Occipital lobe (tissue), 2 donors: ENCODE measurements around the gene SEZ6L. TPM values are rescaled to one million over a fixed set of nuclear protein-coding genes. Genes with fewer than 3 reads are reported as not detected.
A peak's percentile ranks its signal among the peaks of the same experiment; 100 is the strongest.

ENCODE experiments used
- DNase-seq: peaks from one replicate; lab custom pipeline; 2025; lab: John Stamatoyannopoulos, UW
- total RNA-seq: library from RNA; depleted of rRNA; stranded (reverse); fragments of >200 nt; gene quantifications from one replicate; pipeline ENCODE4 v1.2.3, GENCODE V29; 2014

SEZ6L gene
- total RNA-seq, result 91.7 TPM

GRCh38 chr22:26169315-26170111 is at the start of gene SEZ6L:
Gene SEZ6L, plus strand, starts transcription at chr22:26169462. Its CDS starts 208 bp downstream, at chr22:26169670.
- no peak for DNase-seq

- no peak for DNase-seq
Observed at GRCh38 chr22:26122920-26123468, 46.3 kb upstream of the SEZ6L start.

GRCh38 chr22:26124991-26125725 is 44.1 kb upstream of the SEZ6L start:
- DNase-seq, result no peak

- no peak for DNase-seq
Observed at GRCh38 chr22:26127126-26127525, 42.1 kb upstream of the SEZ6L start.

GRCh38 chr22:26127556-26127955 is 41.7 kb upstream of the SEZ6L start:
- DNase-seq, result no peak

GRCh38 chr22:26131589-26132154 is 37.6 kb upstream of the SEZ6L start:
- no peak for DNase-seq

DNA sequence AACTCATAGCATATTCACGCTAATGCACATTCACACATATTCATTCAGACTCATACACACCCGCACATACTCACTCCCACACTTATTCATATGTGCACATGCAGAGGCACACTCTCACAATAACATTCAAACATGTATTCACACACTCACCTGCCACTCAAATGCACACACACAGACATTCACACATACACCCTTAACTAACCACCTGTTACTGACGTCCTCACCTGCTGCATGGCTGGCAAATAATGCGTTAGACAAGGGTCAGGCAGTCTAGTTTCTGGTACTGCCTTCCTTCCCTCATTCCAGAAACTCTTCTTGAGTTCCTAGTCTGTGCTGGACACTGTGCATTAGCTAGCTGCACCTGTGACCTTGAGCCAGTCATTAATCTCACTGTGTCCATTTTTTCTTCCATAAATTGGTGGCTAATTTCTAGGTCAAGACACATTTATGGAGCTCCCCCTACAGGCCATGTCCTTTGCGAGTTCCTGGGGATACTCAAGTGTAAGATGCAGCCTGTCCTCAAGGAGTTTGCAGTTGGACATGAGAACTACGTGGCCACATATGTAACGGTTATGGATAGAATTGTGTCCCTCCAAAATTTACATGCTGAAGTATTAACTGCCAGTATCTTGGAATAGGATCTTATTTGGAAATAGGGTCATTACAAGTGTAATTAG is 34.5 kb upstream of the SEZ6L start:
- no peak for DNase-seq

- no peak for DNase-seq
Observed at GRCh38 chr22:26135806-26136205, 33.5 kb upstream of the SEZ6L start.

- peak; percentile 41 for DNase-seq
Observed at GRCh38 chr22:26139310-26139709, 30.0 kb upstream of the SEZ6L start.

GRCh38 chr22:26141831-26142230 is 27.4 kb upstream of the SEZ6L start:
- no peak for DNase-seq

- DNase-seq, result no peak
Observed at GRCh38 chr22:26143806-26144325, 25.4 kb upstream of the SEZ6L start.

DNA sequence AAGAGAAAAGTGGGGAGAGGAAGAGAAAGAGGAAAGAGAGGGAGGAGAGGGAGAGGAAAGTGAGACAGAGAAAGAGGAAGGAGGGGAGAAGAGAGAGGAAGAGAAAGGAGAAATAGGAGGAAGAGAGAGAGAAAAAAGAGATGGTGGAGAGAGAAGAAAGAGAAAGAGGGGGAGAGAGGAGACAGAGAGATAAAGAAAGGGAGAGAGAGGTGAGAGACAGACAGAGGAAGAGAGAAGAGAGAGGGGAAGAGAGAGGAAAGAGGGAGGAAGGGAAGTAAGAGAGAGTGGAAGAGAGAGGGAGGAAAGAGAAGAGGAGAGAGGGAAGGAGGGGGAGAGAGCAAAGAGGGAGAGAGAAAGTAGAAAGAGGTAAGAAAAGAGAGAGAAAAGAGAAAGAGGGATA is 9.4 kb upstream of the SEZ6L start:
- DNase-seq, result no peak

DNA sequence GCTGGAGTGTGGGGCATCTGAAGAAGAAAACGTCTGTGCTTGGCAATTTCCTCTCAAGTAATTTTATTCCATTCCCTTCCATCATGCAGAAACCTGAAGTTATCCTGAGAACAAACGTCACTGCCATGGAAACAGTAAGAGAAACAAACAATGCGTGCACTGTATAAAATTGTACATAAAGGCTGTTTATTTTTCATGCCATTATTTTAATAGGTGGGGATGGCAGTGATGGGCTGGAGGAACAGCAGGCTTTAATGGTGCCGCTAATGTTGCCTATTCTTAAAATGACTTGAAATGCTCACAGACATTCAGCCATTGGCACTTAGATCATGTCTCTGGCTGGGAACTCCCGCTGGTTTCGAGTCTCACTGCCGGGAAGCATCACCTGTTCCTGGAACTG is 7.5 kb upstream of the SEZ6L start:
- no peak for DNase-seq

- DNase-seq, result no peak
Observed at GRCh38 chr22:26162926-26163325, 6.3 kb upstream of the SEZ6L start.

GRCh38 chr22:26164174-26164573 is 5.1 kb upstream of the SEZ6L start:
- no peak for DNase-seq

- no peak for DNase-seq
Observed at GRCh38 chr22:26168330-26168851, 871 bp upstream of the SEZ6L start.

- DNase-seq, result peak; percentile 40
Observed at GRCh38 chr22:26168939-26169314, 335 bp upstream of the SEZ6L start.

- no peak for DNase-seq
Observed at GRCh38 chr22:26170112-26170492, 840 bp downstream of the SEZ6L start.

DNA sequence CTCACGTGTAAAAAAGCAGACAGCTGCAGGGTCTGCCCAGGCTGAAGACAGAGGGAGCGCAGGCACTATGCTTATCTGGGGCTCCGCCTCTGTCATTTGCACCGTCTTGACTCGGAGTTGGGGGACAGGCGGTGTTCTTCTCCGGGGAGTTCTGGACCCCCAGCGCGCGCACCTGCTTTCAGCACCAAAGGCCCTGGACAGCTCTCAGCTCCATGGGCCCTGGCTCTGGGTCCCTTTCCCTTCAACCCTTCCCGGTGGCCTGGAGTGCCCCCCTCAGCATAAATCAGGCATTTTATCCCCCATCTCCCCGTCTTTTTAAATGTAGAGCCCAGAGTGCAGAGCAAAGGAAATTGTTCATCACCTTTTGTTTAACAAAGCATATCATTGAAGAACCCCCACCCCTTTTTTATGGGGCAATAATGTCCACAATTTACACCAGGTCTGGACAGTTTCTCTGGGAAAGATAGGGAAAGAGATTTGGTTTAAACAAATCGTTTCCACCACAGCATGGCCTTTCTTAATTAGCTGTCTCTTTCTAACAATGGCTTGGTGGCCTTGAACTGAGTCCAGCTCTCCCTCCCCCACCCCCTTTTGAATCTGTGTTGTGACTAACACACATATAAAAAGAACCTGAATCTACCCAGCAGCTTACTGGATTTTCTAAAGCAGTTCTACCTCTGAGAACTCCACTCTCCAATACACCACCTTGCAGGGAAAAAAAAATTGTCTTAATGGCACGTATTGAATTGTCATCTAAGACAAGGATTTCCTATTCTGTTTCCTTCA is 1.7 kb downstream of the SEZ6L start:
- DNase-seq, result no peak

DNA sequence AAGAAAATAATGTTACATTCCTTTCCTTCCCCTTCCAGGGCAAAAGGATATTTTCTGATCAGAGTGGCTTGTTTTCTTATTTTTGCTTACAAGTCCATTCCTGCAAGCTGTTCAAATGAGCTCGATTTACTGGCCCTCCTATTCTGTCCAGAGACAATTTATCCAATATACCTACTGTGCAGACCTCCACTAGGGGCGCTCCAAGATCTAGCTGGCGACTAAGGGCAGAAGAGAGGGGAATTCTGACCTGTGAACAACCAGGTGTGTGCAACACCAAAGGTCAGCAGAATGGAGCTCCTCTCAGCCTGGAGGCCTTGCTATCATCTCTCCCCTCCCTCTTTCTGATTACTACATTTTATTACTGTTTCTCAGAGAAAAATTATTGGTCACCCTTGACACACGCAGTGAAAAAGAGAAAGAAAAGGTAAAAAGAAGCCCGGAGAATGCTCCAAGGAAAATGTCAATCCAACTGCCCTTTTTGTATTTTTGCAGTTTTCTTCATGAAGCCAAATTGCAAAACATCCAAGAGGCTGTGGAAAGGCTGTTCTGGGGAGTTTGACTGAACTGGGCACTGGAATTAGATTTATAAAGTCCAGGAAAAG is 3.2 kb downstream of the SEZ6L start:
- no peak for DNase-seq
